Vagina (tissue), 2 donors: ENCODE results near the gene YPEL1.
"Not testable (repeated sequence)": the region's sequence is repeated elsewhere in the genome, so short reads cannot be mapped to it uniquely, and the experiment has no call there.

ENCODE experiments used
- CTCF ChIP-seq, 3 experiments: fragments of 450-650 bp in 2 of 3; fragments of 200-600 bp in 1 of 3; sonication (generic) in 1 of 3; IDR thresholded peaks; one replicate each; pipeline ENCODE4 v1.5.1; 2017 to 2019; ENCODE audit warnings: antibody characterized with exemption in 3 of 3, mild to moderate bottlenecking in 2 of 3, moderate library complexity in 2 of 3
- POLR2A ChIP-seq, 2 donors: fragments of 450-650 bp; IDR thresholded peaks; one replicate each; pipeline ENCODE4 v1.6.1; 2017; ENCODE audit warnings: antibody characterized with exemption in 2 of 2, mild to moderate bottlenecking in 2 of 2, moderate library complexity in 2 of 2
- POLR2AphosphoS5 ChIP-seq, 2 donors: sonication (generic); formaldehyde crosslinking; IDR thresholded peaks; one replicate each; pipeline ENCODE4 v1.9.0; 2017; ENCODE audit warnings: antibody characterized with exemption in 2 of 2, mild to moderate bottlenecking in 2 of 2, low read depth in 1 of 2; ENCODE audit not compliant: insufficient read depth in 1 of 2

DNA sequence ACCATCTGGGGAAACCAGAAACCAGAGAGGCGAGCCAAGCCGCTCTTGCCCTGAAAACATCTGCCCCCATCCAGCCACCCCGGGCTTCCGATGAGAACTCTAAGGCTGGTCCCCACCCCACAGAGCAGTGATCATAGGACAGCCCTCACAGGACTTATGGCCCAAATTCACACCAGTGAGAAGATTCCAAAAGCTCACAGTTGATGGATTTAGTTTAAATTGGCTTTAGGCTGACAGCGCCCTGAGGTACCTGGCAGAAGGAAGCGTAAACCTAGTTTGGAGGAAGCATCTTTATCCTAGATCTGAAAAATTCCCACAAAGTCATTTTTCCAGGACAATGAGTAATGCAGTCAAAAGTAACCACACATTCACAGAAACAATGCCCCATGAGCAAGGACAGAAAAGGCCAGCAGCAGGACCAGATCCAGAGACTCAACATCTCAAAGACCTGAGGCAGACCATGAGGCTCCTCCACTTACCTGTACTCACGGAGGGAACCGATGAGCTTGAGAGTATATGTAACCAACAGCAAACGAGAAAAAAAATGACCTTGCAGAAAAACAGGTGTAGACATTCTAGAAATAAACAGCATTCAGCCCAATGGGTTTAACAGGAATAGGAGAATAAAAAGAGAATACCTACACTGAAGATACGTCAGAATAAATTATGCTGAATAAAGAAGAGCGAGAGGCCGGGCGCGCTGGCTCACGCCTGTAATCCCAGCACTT lies 19.0 kb downstream of the YPEL1 start:
- TF ChIP-seq CTCF (IDR thresholded peaks at IDR 0.05); POLR2A (IDR thresholded peaks at IDR 0.05); POLR2AphosphoS5 (IDR thresholded peaks at IDR 0.05; ENCODE audit: insufficient read depth in 1 of 2, low read depth in 1 of 2): not testable (repeated sequence)
